Panc1 (cell line): ENCODE measurements around the gene TSPAN14.

Source experiments
- CTCF ChIP-seq: fragments of 450-650 bp; IDR thresholded peaks from 2 replicates; pipeline ENCODE4 v1.5.1; 2017; ENCODE audit warnings: mild to moderate bottlenecking
- POLR2AphosphoS5 ChIP-seq: IDR thresholded peaks from 2 replicates; pipeline ENCODE4 v1.6.1; 2012; ENCODE audit warnings: mild to moderate bottlenecking, low read depth, low read length, moderate library complexity

GRCh38 chr10:80421050-80421706, 32.9 kb upstream of the TSPAN14 start:
- no peak for TF ChIP-seq CTCF
- TF ChIP-seq POLR2AphosphoS5, result no peak
